Kidney (tissue), 22 donors: ENCODE measurements around the gene SLC9B1. TPM values are rescaled to one million over a fixed set of nuclear protein-coding genes. Genes with fewer than 3 reads are reported as not detected.

Experiments used
- DNase-seq, 5 donors: peaks; one replicate each; pipeline ENCODE4 v3.0.0-alpha.2; 2013 to 2020
- FAIRE-seq: peaks from 2 replicates; lab custom pipeline; 2012; peaks lifted over from hg19 to GRCh38; lab: Jason Lieb, UNC
- H3K27ac ChIP-seq, 2 donors: one replicate each; pipeline ENCODE4 v1.7.0; 2013; ENCODE audit warnings: low read depth in 2 of 2, low read length in 2 of 2, inconsistent platforms in 1 of 2
- H3K27me3 ChIP-seq: one replicate; pipeline ENCODE4 v1.7.1; 2013; ENCODE audit warnings: low read length, inconsistent platforms; ENCODE audit not compliant: control insufficient read depth, insufficient read depth
- H3K36me3 ChIP-seq, 3 donors: one replicate each; pipeline versions ENCODE4 v1.7.0 to v1.7.1; 2013; ENCODE audit warnings: low read length in 3 of 3, control low read depth in 1 of 3, inconsistent platforms in 1 of 3; ENCODE audit not compliant: insufficient read depth in 3 of 3, control insufficient read depth in 2 of 3
- H3K4me1 ChIP-seq, 3 donors: one replicate each; pipeline versions ENCODE4 v1.7.0 to v1.7.1; 2013; ENCODE audit warnings: low read length in 3 of 3, inconsistent platforms in 1 of 3, low read depth in 1 of 3; ENCODE audit not compliant: control insufficient read depth in 2 of 3, insufficient read depth in 2 of 3
- H3K4me3 ChIP-seq, 3 donors: one replicate each; pipeline versions ENCODE4 v1.7.0 to v1.8.1; 2013; ENCODE audit warnings: low read length in 3 of 3, control low read depth in 1 of 3, inconsistent platforms in 1 of 3
- H3K9ac ChIP-seq, 3 donors: one replicate each; pipeline versions ENCODE4 v1.7.0 to v1.7.1; 2013; ENCODE audit warnings: low read length in 3 of 3, control low read depth in 1 of 3, inconsistent platforms in 1 of 3
- H3K9me3 ChIP-seq, 3 donors: one replicate each; pipeline versions ENCODE4 v1.7.0 to v1.7.1; 2013; ENCODE audit warnings: low read length in 3 of 3, control low read depth in 1 of 3, inconsistent platforms in 1 of 3; ENCODE audit not compliant: control insufficient read depth in 2 of 3, insufficient read depth in 1 of 3
- intact Hi-C: fragments of 100-400 bp; cut with DNase I; formaldehyde crosslinking; loops from one replicate; pipeline ENCODE4 v1.11.1; 2022
- long read RNA-seq, 10 donors: library from polyadenylated mRNA in 1 of 10; unstranded in 1 of 10; transcript quantifications; one replicate each; pipeline ENCODE4 v2.0.0 and lab custom pipeline, GENCODE V29; 2021 to 2026
- polyA plus RNA-seq: library from polyadenylated mRNA; stranded (reverse); fragments of 350-450 nt; fragmentation: Illumina TruSeq; extraction: RNeasy Lipid Tissue Mini Kit (QIAGEN cat#74804); gene quantifications from one replicate; pipeline ENCODE4 v1.2.3, GENCODE V29; 2014; ENCODE audit warnings: low read depth, low replicate concordance; ENCODE audit not compliant: insufficient read depth
- total RNA-seq: library from RNA; stranded (reverse); fragmentation: NEBNext Ultra II Directional; extraction: Animal tissue kit (Norgen Biotek cat#: 25700); gene quantifications from one replicate; pipeline ENCODE4 v1.2.1, GENCODE V29; 2021
- TF ChIP-seq, protein P1 (sequence below): IDR thresholded peaks from 3 replicates; pipeline ENCODE4 v1.5.1; 2012; ENCODE audit warnings: mild to moderate bottlenecking, moderate library complexity, borderline replicate concordance; ENCODE audit not compliant: insufficient read depth; ENCODE audit errors: extremely low read depth
- donor health status: control.
- donor health status: control.
- donor health status: control.
- donor health status: control.
- donor health status: control.
- donor health status: DM: yes; HTN: yes; CAD: no.
- donor health status: Normal renal cell carcinoma (clear cell type).

The SLC9B1 gene, protein sequence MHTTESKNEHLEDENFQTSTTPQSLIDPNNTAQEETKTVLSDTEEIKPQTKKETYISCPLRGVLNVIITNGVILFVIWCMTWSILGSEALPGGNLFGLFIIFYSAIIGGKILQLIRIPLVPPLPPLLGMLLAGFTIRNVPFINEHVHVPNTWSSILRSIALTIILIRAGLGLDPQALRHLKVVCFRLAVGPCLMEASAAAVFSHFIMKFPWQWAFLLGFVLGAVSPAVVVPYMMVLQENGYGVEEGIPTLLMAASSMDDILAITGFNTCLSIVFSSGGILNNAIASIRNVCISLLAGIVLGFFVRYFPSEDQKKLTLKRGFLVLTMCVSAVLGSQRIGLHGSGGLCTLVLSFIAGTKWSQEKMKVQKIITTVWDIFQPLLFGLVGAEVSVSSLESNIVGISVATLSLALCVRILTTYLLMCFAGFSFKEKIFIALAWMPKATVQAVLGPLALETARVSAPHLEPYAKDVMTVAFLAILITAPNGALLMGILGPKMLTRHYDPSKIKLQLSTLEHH
- 1.8 TPM for total RNA-seq
- polyA plus RNA-seq: 0.52 TPM
- long read RNA-seq, donor 1: 0 reads
- long read RNA-seq, donor 2, partial matches to known transcripts: 19 of 83 reads
- long read RNA-seq, donor 2, other reads (novel, unspliced or antisense): 64 of 83 reads
- long read RNA-seq, donor 3: 0 reads
- long read RNA-seq, donor 4: 0 reads
- long read RNA-seq, donor 5: 0 reads
- long read RNA-seq, donor 6, partial matches to known transcripts: 5 of 6 reads
- long read RNA-seq, donor 6, other reads (novel, unspliced or antisense): 0 of 6 reads
- long read RNA-seq, donor 7, partial matches to known transcripts: 0 of 1 reads
- long read RNA-seq, donor 7, other reads (novel, unspliced or antisense): 1 of 1 reads
- long read RNA-seq, donor 8, partial matches to known transcripts: 5 of 5 reads
- long read RNA-seq, donor 8, other reads (novel, unspliced or antisense): 0 of 5 reads
- long read RNA-seq, donor 9: 0 reads
- long read RNA-seq, donor 10: 0 reads

DNA sequence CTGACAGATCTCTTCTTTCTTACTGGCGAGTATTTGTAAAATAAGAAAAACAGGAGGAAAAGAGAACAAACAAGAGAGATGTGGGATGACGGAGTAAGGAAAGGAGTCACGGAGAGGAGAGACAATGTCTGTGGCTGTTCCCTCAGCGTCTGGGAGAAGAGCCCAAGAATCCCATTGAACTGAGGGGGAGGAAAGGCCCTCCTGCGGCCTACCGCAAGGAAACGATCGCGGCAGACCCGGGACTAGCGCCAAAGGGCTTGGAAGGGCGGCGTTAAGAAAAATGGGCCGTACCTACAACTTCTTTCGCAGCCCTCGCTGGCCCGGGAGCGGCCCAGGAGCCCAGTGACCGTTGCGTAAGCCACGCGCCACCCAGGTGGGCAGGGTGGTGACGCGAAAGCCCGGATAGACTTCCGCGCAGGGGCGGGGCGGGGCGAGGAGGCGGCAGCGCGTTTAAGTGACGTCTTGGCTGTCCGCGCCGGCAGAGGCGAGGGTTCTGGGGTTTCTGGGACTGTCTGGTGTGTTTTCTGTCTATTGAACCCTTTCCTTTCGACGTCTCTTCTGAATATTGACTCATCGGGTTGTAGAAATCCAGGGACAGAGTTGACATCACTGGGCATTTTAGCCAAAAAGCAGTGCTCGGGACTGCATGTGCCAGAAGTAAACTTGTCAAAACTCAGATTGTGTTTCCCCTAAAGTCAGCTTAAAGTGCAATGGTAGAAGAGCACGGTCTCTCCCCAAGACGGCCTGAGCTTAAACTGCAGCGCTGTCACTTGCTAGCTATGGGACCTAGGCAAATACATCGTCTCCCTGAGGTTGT lies at the start of gene SLC9B1:
TSS of gene SLC9B1 (minus strand) at position 398 of the 817 bp plus-strand sequence. CDS start 27,994 bp downstream, outside the sequence.
- FAIRE-seq: peak; percentile 85
- H3K4me3 ChIP-seq: peak within 1 kb of the TSS; percentile 79 to 97 (median 81)
- H3K4me1 ChIP-seq: peaks cover 0 to 7% (median 6%) of the 10 kb centered on the region in 3 donors
- peak within 1 kb of the TSS; percentile 91 to 94 for H3K27ac ChIP-seq
- peak; percentile 95 to 98 (median 96) for DNase-seq
- TF ChIP-seq, protein P1, sequence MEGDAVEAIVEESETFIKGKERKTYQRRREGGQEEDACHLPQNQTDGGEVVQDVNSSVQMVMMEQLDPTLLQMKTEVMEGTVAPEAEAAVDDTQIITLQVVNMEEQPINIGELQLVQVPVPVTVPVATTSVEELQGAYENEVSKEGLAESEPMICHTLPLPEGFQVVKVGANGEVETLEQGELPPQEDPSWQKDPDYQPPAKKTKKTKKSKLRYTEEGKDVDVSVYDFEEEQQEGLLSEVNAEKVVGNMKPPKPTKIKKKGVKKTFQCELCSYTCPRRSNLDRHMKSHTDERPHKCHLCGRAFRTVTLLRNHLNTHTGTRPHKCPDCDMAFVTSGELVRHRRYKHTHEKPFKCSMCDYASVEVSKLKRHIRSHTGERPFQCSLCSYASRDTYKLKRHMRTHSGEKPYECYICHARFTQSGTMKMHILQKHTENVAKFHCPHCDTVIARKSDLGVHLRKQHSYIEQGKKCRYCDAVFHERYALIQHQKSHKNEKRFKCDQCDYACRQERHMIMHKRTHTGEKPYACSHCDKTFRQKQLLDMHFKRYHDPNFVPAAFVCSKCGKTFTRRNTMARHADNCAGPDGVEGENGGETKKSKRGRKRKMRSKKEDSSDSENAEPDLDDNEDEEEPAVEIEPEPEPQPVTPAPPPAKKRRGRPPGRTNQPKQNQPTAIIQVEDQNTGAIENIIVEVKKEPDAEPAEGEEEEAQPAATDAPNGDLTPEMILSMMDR: no peak
- intact Hi-C loops: loop anchor here (10.0 kb wide), 1 partner anchor 575 kb away; no protein-coding TSS in a partner anchor
- H3K27me3 ChIP-seq: no peaks in the 10 kb centered on the region
- H3K9ac ChIP-seq: peak within 1 kb of the TSS; percentile 77 to 95 (median 89)
- H3K9me3 ChIP-seq: no peaks in the 10 kb centered on the region
- no peaks in the 10 kb centered on the region for H3K36me3 ChIP-seq

DNA sequence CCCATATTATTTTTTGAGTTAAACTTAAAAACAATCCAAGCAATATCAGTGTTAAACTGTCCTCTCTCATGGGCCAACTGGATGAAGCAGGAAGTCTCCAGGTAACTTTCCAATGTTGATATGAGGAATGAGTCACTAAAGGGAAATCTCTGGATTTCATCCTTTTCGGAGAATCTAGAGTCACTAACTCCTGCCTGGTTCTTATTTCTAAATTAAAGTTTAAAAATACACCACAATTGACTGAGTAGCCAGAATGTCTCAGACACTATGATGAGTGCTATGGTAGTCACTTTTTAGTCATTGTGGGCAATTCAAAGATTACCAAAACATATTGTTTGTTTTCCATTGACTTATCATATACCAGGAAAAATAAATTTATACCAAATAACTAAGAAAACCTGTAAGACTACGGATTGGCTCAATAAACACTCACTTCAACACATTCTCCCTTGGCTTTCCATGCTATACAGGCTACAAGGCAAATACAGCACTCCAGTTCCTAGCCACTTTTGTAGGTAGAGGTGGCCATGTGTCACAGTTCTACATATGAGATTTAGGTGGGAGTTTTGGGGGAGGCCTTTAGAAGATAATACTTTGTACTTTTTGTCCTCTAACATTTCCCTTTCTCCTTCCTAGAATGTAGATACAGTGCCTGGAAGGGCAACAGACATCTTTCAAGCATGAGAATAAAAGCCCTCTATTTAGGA lies 48.5 kb upstream of the SLC9B1 start:
- H3K9ac ChIP-seq: no peak overlapping the region
- no peaks in the 10 kb centered on the region for H3K36me3 ChIP-seq
- intact Hi-C loops: no loop called here
- FAIRE-seq: no peak
- H3K27me3 ChIP-seq: no peaks in the 10 kb centered on the region
- DNase-seq: no peak
- H3K4me3 ChIP-seq: no peak overlapping the region
- TF ChIP-seq, protein P1: no peak
- no peaks in the 10 kb centered on the region for H3K9me3 ChIP-seq
- no peaks in the 10 kb centered on the region for H3K4me1 ChIP-seq
- H3K27ac ChIP-seq: no peak overlapping the region
